Muscle layer of duodenum (tissue), 2 donors: Measurements from ENCODE around the gene RFK.

Experiments used
- H3K27ac ChIP-seq: one replicate; pipeline ENCODE4 v1.7.0; 2013; ENCODE audit warnings: mild to moderate bottlenecking, low read length
- H3K27me3 ChIP-seq: one replicate; pipeline ENCODE4 v1.7.0; 2013; ENCODE audit warnings: low read depth, mild to moderate bottlenecking, control low read depth, low read length
- H3K36me3 ChIP-seq, 2 donors: one replicate each; pipeline ENCODE4 v1.7.0; 2013; ENCODE audit warnings: low read length in 2 of 2, control low read depth in 1 of 2, mild to moderate bottlenecking in 1 of 2; ENCODE audit not compliant: insufficient read depth in 2 of 2, control insufficient read depth in 1 of 2
- H3K4me1 ChIP-seq, 2 donors: one replicate each; pipeline ENCODE4 v1.7.0; 2013; ENCODE audit warnings: low read length in 2 of 2, mild to moderate bottlenecking in 2 of 2, control low read depth in 1 of 2, moderate library complexity in 1 of 2; ENCODE audit not compliant: insufficient read depth in 2 of 2, control insufficient read depth in 1 of 2
- H3K4me3 ChIP-seq, 2 donors: one replicate each; pipeline ENCODE4 v1.7.0; 2013; ENCODE audit warnings: low read length in 2 of 2, low read depth in 1 of 2, mild to moderate bottlenecking in 1 of 2
- H3K9me3 ChIP-seq, 2 donors: one replicate each; pipeline ENCODE4 v1.7.0; 2013; ENCODE audit warnings: low read length in 2 of 2, control low read depth in 1 of 2, mild to moderate bottlenecking in 1 of 2; ENCODE audit not compliant: control insufficient read depth in 1 of 2
- donor health status: healthy.

Gene RFK

GRCh38 chr9:76351006-76351405 is 43.2 kb downstream of the RFK start:
- H3K9me3 ChIP-seq, result no peaks in the 10 kb centered on the region
- H3K27me3 ChIP-seq, result no peaks in the 10 kb centered on the region
- H3K36me3 ChIP-seq, result no peaks in the 10 kb centered on the region
- no peaks in the 10 kb centered on the region for H3K4me1 ChIP-seq
- no peak overlapping the region for H3K27ac ChIP-seq
- no peak overlapping the region for H3K4me3 ChIP-seq

DNA sequence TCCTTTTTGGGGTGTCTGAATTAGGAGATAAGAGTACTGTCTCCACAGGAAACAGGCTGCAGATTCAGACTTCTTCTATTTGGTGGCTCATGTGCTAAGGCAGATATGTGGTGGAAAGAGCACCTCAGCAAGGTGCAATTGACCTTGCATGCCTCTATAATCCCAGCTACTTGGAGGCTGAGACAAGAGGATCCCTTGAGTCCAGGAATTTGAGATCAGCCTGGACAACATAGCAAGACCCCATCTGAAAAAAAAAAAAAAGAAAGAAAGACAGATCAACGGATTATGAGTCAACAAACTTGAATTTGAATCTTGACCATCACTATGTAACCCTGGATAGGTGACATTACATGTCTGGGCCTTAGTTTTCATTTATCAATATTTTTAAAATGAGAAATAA is 44.4 kb downstream of the RFK start:
- Histone ChIP-seq H3K4me3 (no peak overlapping the region), H3K9me3 (no peaks in the 10 kb centered on the region), H3K4me1 (no peaks in the 10 kb centered on the region), H3K27me3 (no peaks in the 10 kb centered on the region), H3K36me3 (no peaks in the 10 kb centered on the region), H3K27ac (no peak overlapping the region)

GRCh38 chr9:76342858-76343257 is 51.4 kb downstream of the RFK start:
- no peaks in the 10 kb centered on the region for H3K4me1 ChIP-seq
- H3K9me3 ChIP-seq, result no peaks in the 10 kb centered on the region
- H3K27me3 ChIP-seq, result no peaks in the 10 kb centered on the region
- no peaks in the 10 kb centered on the region for H3K36me3 ChIP-seq
- no peak overlapping the region for H3K4me3 ChIP-seq
- H3K27ac ChIP-seq, result no peak overlapping the region

DNA sequence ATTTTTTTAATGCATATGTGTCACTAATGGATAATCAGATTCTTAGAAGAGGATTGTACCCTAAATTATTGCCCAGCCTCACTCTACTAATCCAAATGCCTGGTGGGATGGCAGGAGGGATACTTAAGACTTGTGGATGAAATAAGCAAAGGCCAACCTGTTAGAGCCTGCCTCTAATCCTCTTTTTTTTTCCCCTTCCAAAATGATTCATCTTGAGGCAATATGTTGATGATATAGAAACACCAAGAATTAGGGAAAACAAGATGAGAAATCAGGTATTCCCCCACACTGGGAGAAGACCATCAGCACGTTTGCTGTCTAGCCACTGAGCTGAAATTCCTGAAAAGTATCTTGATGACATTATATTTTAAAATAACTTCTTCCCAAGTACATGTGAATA is 52.0 kb downstream of the RFK start:
- Histone ChIP-seq H3K4me3 (no peak overlapping the region), H3K27me3 (no peaks in the 10 kb centered on the region), H3K9me3 (no peaks in the 10 kb centered on the region), H3K36me3 (no peaks in the 10 kb centered on the region), H3K4me1 (no peaks in the 10 kb centered on the region), H3K27ac (no peak overlapping the region)

- Histone ChIP-seq H3K4me1 (no peaks in the 10 kb centered on the region), H3K27me3 (no peaks in the 10 kb centered on the region), H3K36me3 (no peaks in the 10 kb centered on the region), H3K4me3 (no peak overlapping the region), H3K9me3 (no peaks in the 10 kb centered on the region), H3K27ac (no peak overlapping the region)
These were observed 52.6 kb downstream of the RFK start for GRCh38 chr9:76341616-76342015.

- Histone ChIP-seq H3K27ac (no peak overlapping the region), H3K4me1 (no peaks in the 10 kb centered on the region), H3K27me3 (no peaks in the 10 kb centered on the region), H3K9me3 (no peaks in the 10 kb centered on the region), H3K4me3 (no peak overlapping the region), H3K36me3 (no peaks in the 10 kb centered on the region)
These were observed 55.8 kb downstream of the RFK start for GRCh38 chr9:76338418-76338817.

GRCh38 chr9:76336027-76336426 is 58.2 kb downstream of the RFK start:
- Histone ChIP-seq H3K4me3 (no peak overlapping the region), H3K27me3 (no peaks in the 10 kb centered on the region), H3K9me3 (no peaks in the 10 kb centered on the region), H3K36me3 (no peaks in the 10 kb centered on the region), H3K27ac (no peak overlapping the region), H3K4me1 (no peaks in the 10 kb centered on the region)
